Measurements from ENCODE around the gene PHOX2A.

Gene PHOX2A

GRCh38 chr11:72247584-72247983, 3.6 kb upstream of the PHOX2A start:
- DNase-seq: no peak

- no peak for DNase-seq
Measured at GRCh38 chr11:72245263-72245816, 1.4 kb upstream of the PHOX2A start.

GRCh38 chr11:72244361-72245262, 636 bp upstream of the PHOX2A start:
- no peak for DNase-seq

- no peak for DNase-seq
Measured at GRCh38 chr11:72243173-72244059, 560 bp downstream of the PHOX2A start.

- DNase-seq: no peak
Measured at GRCh38 chr11:72242141-72242540, 1.8 kb downstream of the PHOX2A start.

- no peak for DNase-seq
Measured at GRCh38 chr11:72241291-72241781, 2.6 kb downstream of the PHOX2A start.

- no peak for DNase-seq
Measured at GRCh38 chr11:72240461-72241290, 3.3 kb downstream of the PHOX2A start.

GRCh38 chr11:72239849-72240460, 4.0 kb downstream of the PHOX2A start:
- no peak for DNase-seq

GRCh38 chr11:72239313-72239848, 4.6 kb downstream of the PHOX2A start:
- DNase-seq: no peak

- no peak for DNase-seq
Measured at GRCh38 chr11:72238492-72239312, 5.3 kb downstream of the PHOX2A start.

GRCh38 chr11:72238040-72238450, 5.9 kb downstream of the PHOX2A start:
- peak; percentile 24 for DNase-seq

- no peak for DNase-seq
Measured at GRCh38 chr11:72237112-72237931, 6.7 kb downstream of the PHOX2A start.

- no peak for DNase-seq
Measured at GRCh38 chr11:72236774-72237111, 7.2 kb downstream of the PHOX2A start.

GRCh38 chr11:72236083-72236697, 7.8 kb downstream of the PHOX2A start:
- no peak for DNase-seq

GRCh38 chr11:72235351-72236057, 8.5 kb downstream of the PHOX2A start:
- DNase-seq: no peak

GRCh38 chr11:72234920-72235319, 9.1 kb downstream of the PHOX2A start:
- DNase-seq: no peak

GRCh38 chr11:72234514-72234830, 9.5 kb downstream of the PHOX2A start:
- no peak for DNase-seq

- no peak for DNase-seq
Measured at GRCh38 chr11:72233773-72234513, 10.0 kb downstream of the PHOX2A start.

Measured in NCI-H2107 (cell line).